Measurements from ENCODE around the gene SQSTM1. TPM values are rescaled to one million over a fixed set of nuclear protein-coding genes. Genes with fewer than 3 reads are reported as not detected.

SQSTM1 gene
- total RNA-seq, 1 donor from 2014 or later: 46.9 TPM

DNA sequence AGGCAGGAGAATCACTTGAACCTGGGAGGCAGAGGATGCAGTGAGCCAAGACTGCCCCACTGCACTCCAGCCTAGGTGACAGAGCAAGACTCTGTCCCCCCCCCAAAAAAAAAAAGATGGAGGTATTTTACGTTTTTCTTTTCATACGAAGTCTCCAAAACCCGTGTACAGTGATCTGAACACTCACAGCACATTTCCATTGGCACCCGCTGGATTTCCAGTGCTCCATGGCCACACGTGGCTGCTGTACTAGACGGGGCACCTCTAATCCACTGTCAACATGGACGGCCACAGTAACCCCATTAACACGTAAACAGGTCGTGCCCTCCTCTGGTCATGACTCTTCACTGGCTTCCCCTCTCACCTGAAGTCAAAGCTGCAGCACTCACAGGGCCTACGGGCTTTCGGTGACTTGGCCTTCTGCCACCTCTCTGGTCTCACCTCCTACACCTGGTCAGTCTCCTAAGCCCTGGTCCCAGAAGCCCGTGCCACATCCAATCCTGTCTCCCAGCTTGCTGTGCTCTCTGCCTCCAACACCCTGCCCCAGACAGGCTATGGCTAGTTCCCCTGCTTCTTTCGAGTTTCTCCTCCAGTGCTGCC, 64.9 kb downstream of the SQSTM1 start:
- FAIRE-seq: no peak
- no peak for DNase-seq (ENCODE audit: low spot score in 2 of 2)

DNA sequence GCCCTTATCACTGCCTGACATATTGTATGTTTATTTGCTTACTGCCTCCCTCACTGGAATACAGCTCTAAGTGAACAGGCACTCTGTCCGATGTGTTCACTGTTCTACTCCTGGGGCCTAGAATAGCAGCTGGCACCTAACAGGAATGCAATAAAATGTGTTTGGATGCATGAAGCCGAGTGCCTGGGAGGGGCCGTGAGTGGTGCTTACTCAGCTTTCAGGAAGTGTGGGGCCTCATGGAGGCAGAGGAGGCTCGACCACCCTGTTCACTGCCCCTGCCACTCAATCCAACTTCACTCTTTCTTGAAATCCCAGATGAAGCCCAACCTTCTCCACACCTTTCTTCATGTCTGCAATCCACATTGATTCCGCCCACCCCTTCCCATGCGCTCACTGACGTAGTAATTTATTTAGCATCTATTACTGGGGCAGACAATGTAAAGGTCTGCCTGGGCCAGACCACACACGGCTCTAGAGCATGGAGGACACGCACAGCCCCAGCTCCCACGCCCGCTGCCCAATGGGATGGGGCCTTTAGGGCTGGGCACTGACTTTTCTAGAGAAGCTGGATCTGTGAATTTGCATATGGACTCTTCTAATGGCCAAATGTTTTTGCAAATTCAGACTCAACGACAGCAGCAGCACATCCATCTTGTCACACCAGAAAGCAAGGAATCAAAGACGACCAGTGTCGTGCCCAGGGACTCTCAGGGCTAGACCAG, 65.6 kb downstream of the SQSTM1 start:
- DNase-seq (ENCODE audit: low spot score in 2 of 2) (no peak), FAIRE-seq (no peak)

DNA sequence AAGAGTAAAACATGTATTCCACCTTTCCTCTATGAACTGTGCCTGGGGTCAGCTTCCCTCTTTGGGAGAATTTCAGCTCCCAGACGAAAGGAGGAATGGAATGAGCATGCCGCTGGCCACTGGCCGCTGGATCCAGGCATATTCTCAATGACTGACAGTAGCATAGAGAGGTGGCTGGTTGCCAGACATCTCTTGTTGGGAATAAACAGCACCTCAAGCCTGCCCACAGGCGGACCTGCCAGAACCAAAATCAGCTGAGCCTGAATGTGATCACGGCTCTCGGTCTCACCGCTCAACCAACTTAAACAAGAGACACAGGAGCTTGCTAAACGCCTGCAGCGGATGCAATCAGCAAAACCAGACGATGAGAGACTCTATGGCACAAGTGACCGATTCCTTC, 66.4 kb downstream of the SQSTM1 start:
- DNase-seq (ENCODE audit: low spot score in 2 of 2) (no peak), FAIRE-seq (no peak)

Small RNAs within 50 kb of the gene (small RNA-seq; reads per million reads assigned to genes)
- gene MIR1229 (0.13 reads per million), gene RF00019 (not detected)

Other genes starting within 250 kb of the SQSTM1 start
- 818 TPM for gene HNRNPH1, start 197.2 kb upstream of the SQSTM1 start, total RNA-seq
- not detected for gene CBY3, start 139.9 kb upstream of the SQSTM1 start, total RNA-seq
- 405 TPM for gene CANX, start 121.9 kb upstream of the SQSTM1 start, total RNA-seq
- 7.3 TPM for gene MAML1, start 88.1 kb upstream of the SQSTM1 start, total RNA-seq
- 1.6 TPM for gene LTC4S, start 26.9 kb upstream of the SQSTM1 start, total RNA-seq
- 58.7 TPM for gene MGAT4B, start 14.0 kb upstream of the SQSTM1 start, total RNA-seq
- 28.1 TPM for gene MRNIP, start 37.9 kb downstream of the SQSTM1 start, total RNA-seq
- gene TBC1D9B, start 87.0 kb downstream of the SQSTM1 start, total RNA-seq: 24.1 TPM